K562 (cell line): ENCODE results near the gene OR1J1. TPM values are rescaled to one million over a fixed set of nuclear protein-coding genes. Genes with fewer than 3 reads are reported as not detected.

Experiments used
- ATF4 ChIP-seq: fragments of 450-650 bp; formaldehyde crosslinking; IDR thresholded peaks from 2 replicates; pipeline ENCODE4 v1.4.0; 2022; ENCODE audit warnings: mild to moderate bottlenecking, moderate library complexity
- DPF2 ChIP-seq: fragments of 450-650 bp; IDR thresholded peaks from 2 replicates; pipeline ENCODE4 v1.6.1; 2016
- ELF4 ChIP-seq: fragments of 450-650 bp; formaldehyde crosslinking; IDR thresholded peaks from 2 replicates; pipeline ENCODE4 v1.4.0; 2022; ENCODE audit warnings: missing genetic modification characterization
- ESRRB ChIP-seq: fragments of 250-450 bp; sonication (Bioruptor Pico); IDR thresholded peaks from 2 replicates; pipeline ENCODE4 v1.5.0; 2020; ENCODE audit warnings: mild to moderate bottlenecking, moderate library complexity, borderline replicate concordance
- GTF2B ChIP-seq: IDR thresholded peaks from 2 replicates; pipeline ENCODE4 v1.6.1; 2011; ENCODE audit not compliant: insufficient read length; ENCODE audit errors: extremely low read depth
- IFI16 ChIP-seq: fragments of 250-450 bp; sonication (Bioruptor Pico); IDR thresholded peaks from 2 replicates; pipeline ENCODE4 v2.1.2; 2022; ENCODE audit warnings: mild to moderate bottlenecking, inconsistent platforms
- MCM2 ChIP-seq: fragments of 450-650 bp; IDR thresholded peaks from 2 replicates; pipeline ENCODE4 v1.6.1; 2017; ENCODE audit warnings: low read depth, mild to moderate bottlenecking
- MNT ChIP-seq, 2 experiments: fragments of 450-650 bp; conservative IDR thresholded peaks; 2 replicates each; pipeline ENCODE4 v1.6.1; 2017; ENCODE audit warnings: mild to moderate bottlenecking in 2 of 2, moderate library complexity in 2 of 2
- NBN ChIP-seq: fragments of 450-650 bp; IDR thresholded peaks from 2 replicates; pipeline ENCODE4 v1.6.1; 2016; ENCODE audit warnings: low read depth, mild to moderate bottlenecking
- SOX6 ChIP-seq: fragments of 450-650 bp; IDR thresholded peaks from 2 replicates; pipeline ENCODE4 v1.6.1; 2014; ENCODE audit warnings: mild to moderate bottlenecking
- TBL1XR1 ChIP-seq, 2 experiments: IDR thresholded peaks; 2 replicates each; pipeline ENCODE4 v1.6.1; 2012; ENCODE audit warnings: improper control_type of control experiment in 2 of 2, low read length in 2 of 2, mild to moderate bottlenecking in 1 of 2
- ZKSCAN3 ChIP-seq: fragments of 250-450 bp; sonication (Bioruptor Pico); IDR thresholded peaks from 2 replicates; pipeline ENCODE4 v1.4.0; 2020
- ZNF146 ChIP-seq: IDR thresholded peaks from one replicate; pipeline ENCODE4 v1.6.1; 2018; ENCODE audit warnings: missing compliant biosample characterization; ENCODE audit not compliant: unreplicated experiment
- ZNF398 ChIP-seq: fragments of 250-450 bp; sonication (Bioruptor Pico); IDR thresholded peaks from 2 replicates; pipeline ENCODE4 v1.8.0; 2021; ENCODE audit warnings: moderate library complexity, mild to moderate bottlenecking, inconsistent platforms
- polyA plus RNA-seq, 8 experiments: library from polyadenylated mRNA; depleted of rRNA in 4 of 8; stranded (reverse) in 5 of 8; unstranded in 3 of 8; fragments of >200 nt; fragmentation: Nextera tagmentation in 2 of 8; fragmentation: Illumina TruSeq in 1 of 8; extraction: Ambion mirVana in 2 of 8; extraction: Trizol in 1 of 8; gene quantifications; 2 replicates each; pipeline versions ENCODE4 v1.2.1 to v1.2.3, GENCODE V29; 2011 to 2014; ENCODE audit warnings: inconsistent platforms in 1 of 8, missing spikeins in 1 of 8
- total RNA-seq, 7 experiments: library from RNA; depleted of rRNA in 6 of 7; stranded (reverse); fragments of >200 nt in 6 of 7; fragmentation: Illumina TruSeq in 2 of 7; extraction: Trizol in 2 of 7; gene quantifications; 2 replicates each; pipeline versions ENCODE4 v1.2.1 to v1.2.3, GENCODE V29; 2011 to 2021; ENCODE audit warnings: low replicate concordance in 1 of 7
- TF ChIP-seq, protein P1 (sequence below), 2 experiments: fragments of 450-650 bp; formaldehyde crosslinking in 1 of 2; IDR thresholded peaks; 2 replicates each; pipeline versions ENCODE4 v1.4.0 to v1.6.1; 2014 to 2020; ENCODE audit warnings: mild to moderate bottlenecking in 2 of 2, borderline replicate concordance in 1 of 2, low read depth in 1 of 2

The OR1J1 gene
- total and polyA plus RNA-seq, 9 of the 15 experiments (the other 6 are each of a cell fraction or from before 2014, with no cell fraction given) = not detected

DNA sequence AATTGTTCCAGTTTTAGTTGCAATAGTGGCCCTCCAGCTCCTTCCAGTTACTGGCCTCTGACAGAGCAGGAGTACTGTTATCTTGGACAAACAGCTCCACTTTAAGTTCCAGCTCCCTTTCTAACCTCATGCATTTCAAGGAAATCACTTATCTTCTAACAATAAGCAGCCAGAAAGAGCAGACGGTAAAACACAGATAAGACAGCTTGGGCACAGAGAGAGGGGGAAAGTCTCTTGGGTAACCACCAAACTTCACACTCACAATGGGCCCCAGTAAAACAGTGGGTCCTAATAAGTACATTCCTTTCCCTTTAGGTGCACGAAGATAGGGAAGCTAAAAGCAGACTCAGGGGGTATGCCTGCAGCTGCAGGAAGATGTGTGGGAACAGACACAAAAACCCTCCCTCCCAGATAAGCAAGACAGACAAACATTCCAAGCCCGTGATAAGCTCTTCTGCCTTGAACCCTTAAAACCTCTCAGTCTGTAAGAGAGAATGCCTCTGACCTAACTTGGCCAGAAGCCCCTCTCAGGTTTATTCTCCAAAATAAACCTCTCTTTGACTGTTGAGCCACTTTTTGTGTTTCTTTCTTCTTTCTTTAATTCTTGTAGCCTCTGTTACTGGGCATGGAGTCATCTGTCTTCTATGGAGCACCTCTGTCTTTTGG is 30.8 kb downstream of the OR1J1 start (continued):
- TF ChIP-seq, protein P1, sequence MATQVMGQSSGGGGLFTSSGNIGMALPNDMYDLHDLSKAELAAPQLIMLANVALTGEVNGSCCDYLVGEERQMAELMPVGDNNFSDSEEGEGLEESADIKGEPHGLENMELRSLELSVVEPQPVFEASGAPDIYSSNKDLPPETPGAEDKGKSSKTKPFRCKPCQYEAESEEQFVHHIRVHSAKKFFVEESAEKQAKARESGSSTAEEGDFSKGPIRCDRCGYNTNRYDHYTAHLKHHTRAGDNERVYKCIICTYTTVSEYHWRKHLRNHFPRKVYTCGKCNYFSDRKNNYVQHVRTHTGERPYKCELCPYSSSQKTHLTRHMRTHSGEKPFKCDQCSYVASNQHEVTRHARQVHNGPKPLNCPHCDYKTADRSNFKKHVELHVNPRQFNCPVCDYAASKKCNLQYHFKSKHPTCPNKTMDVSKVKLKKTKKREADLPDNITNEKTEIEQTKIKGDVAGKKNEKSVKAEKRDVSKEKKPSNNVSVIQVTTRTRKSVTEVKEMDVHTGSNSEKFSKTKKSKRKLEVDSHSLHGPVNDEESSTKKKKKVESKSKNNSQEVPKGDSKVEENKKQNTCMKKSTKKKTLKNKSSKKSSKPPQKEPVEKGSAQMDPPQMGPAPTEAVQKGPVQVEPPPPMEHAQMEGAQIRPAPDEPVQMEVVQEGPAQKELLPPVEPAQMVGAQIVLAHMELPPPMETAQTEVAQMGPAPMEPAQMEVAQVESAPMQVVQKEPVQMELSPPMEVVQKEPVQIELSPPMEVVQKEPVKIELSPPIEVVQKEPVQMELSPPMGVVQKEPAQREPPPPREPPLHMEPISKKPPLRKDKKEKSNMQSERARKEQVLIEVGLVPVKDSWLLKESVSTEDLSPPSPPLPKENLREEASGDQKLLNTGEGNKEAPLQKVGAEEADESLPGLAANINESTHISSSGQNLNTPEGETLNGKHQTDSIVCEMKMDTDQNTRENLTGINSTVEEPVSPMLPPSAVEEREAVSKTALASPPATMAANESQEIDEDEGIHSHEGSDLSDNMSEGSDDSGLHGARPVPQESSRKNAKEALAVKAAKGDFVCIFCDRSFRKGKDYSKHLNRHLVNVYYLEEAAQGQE (IDR thresholded peaks at IDR 0.05; ENCODE audit: borderline replicate concordance) = no peak
- TF ChIP-seq, protein P1 (CRISPR knock-in tag; IDR thresholded peaks at IDR 0.05; ENCODE audit: low read depth) = no peak
- TF ChIP-seq IFI16 (CRISPR knock-in tag) (no peak), DPF2 (peak; percentile 98), ZKSCAN3 (CRISPR knock-in tag) (no peak), ZNF146 (no peak), ATF4 (CRISPR knock-in tag) (no peak), SOX6 (peak; percentile 97), ZNF398 (CRISPR knock-in tag) (no peak), GTF2B (no peak), TBL1XR1 (IDR thresholded peaks at IDR 0.05; ENCODE audit: low read length in 2 of 2) (peak in 1 of 2 experiments; percentile 85; a peak in 2 of 4 replicates), MCM2 (no peak), ELF4 (CRISPR knock-in tag) (no peak), MNT (conservative IDR thresholded peaks at IDR 0.05) (peak; percentile 18 to 61; a peak in 2 of 4 replicates), NBN (peak; percentile 88), ESRRB (no peak)
